DND-41 (cell line): ENCODE measurements around the gene PDZD4.

Experiments
- ATAC-seq: fragments of 200-7000 bp; cut with Tn5 transposase; 3 replicates; pipeline ENCODE4 v1.9.1; 2021; ENCODE audit warnings: low read depth; ENCODE audit not compliant: insufficient read depth
- DNase-seq: peaks from one replicate; pipeline ENCODE4 v3.0.0-alpha.2; 2020
- H2AFZ ChIP-seq: 2 replicates; pipeline ENCODE4 v1.6.0; 2012; ENCODE audit warnings: low read depth, low read length
- H3K27ac ChIP-seq: 2 replicates; pipeline ENCODE4 v1.5.1; 2012; ENCODE audit warnings: low read length, inconsistent platforms
- H3K27me3 ChIP-seq: fragments of 200-600 bp; sonication (generic); 2 replicates; pipeline ENCODE4 v1.6.0; 2012; ENCODE audit warnings: low read length, mild to moderate bottlenecking, inconsistent platforms; ENCODE audit not compliant: insufficient read depth, poor library complexity
- H3K36me3 ChIP-seq: 2 replicates; pipeline ENCODE4 v1.5.1; 2012; ENCODE audit warnings: low read length, inconsistent platforms; ENCODE audit not compliant: insufficient read depth
- H3K4me1 ChIP-seq: 2 replicates; pipeline ENCODE4 v1.5.1; 2012; ENCODE audit warnings: mild to moderate bottlenecking, low read length; ENCODE audit not compliant: insufficient read depth
- H3K4me2 ChIP-seq: 2 replicates; pipeline ENCODE4 v1.6.0; 2012; ENCODE audit warnings: mild to moderate bottlenecking, moderate library complexity, low read length, inconsistent platforms; ENCODE audit not compliant: insufficient read depth
- H3K4me3 ChIP-seq, 2 experiments: fragments of 200-600 bp in 1 of 2; shearing (Covaris generic) in 1 of 2; 2 replicates each; pipeline ENCODE4 v1.5.1; 2012 to 2016; ENCODE audit warnings: inconsistent platforms in 2 of 2, low read length in 2 of 2, mild to moderate bottlenecking in 2 of 2, low read depth in 1 of 2, moderate library complexity in 1 of 2
- H3K79me2 ChIP-seq: 2 replicates; pipeline ENCODE4 v1.6.0; 2012; ENCODE audit warnings: low read length, inconsistent platforms; ENCODE audit not compliant: insufficient read depth
- H3K9ac ChIP-seq: 2 replicates; pipeline ENCODE4 v1.6.0; 2012; ENCODE audit warnings: low read depth, mild to moderate bottlenecking, inconsistent platforms, low read length, moderate library complexity
- H3K9me3 ChIP-seq: 2 replicates; pipeline ENCODE4 v1.5.1; 2012; ENCODE audit warnings: low read length, moderate library complexity, mild to moderate bottlenecking, inconsistent platforms; ENCODE audit not compliant: insufficient read depth, severe bottlenecking
- H4K20me1 ChIP-seq: 2 replicates; pipeline ENCODE4 v1.6.0; 2012; ENCODE audit warnings: low read length; ENCODE audit not compliant: insufficient read depth
- EZH2 ChIP-seq: IDR thresholded peaks from 3 replicates; pipeline ENCODE4 v1.6.1; 2012; ENCODE audit warnings: borderline replicate concordance, low read depth, mild to moderate bottlenecking, moderate library complexity, low read length, inconsistent platforms; ENCODE audit not compliant: severe bottlenecking
- TF ChIP-seq, protein P1 (sequence below): IDR thresholded peaks from 2 replicates; pipeline ENCODE4 v1.5.1; 2012; ENCODE audit warnings: borderline replicate concordance, low read length, moderate library complexity, mild to moderate bottlenecking; ENCODE audit not compliant: poor library complexity, severe bottlenecking; ENCODE audit errors: extremely low read depth

PDZD4 gene

GRCh38 chrX:153775293-153776119 lies 54.8 kb downstream of the PDZD4 start:
- H3K79me2 ChIP-seq: no peaks in the 10 kb centered on the region
- no peak overlapping the region for H3K4me2 ChIP-seq
- H3K27me3 ChIP-seq: no peaks in the 10 kb centered on the region
- no peak overlapping the region for H3K4me3 ChIP-seq
- H4K20me1 ChIP-seq: no peaks in the 10 kb centered on the region
- H3K4me1 ChIP-seq: no peaks in the 10 kb centered on the region
- DNase-seq: no peak
- no peaks in the 10 kb centered on the region for H3K9me3 ChIP-seq
- no peak for TF ChIP-seq EZH2
- TF ChIP-seq, protein P1, sequence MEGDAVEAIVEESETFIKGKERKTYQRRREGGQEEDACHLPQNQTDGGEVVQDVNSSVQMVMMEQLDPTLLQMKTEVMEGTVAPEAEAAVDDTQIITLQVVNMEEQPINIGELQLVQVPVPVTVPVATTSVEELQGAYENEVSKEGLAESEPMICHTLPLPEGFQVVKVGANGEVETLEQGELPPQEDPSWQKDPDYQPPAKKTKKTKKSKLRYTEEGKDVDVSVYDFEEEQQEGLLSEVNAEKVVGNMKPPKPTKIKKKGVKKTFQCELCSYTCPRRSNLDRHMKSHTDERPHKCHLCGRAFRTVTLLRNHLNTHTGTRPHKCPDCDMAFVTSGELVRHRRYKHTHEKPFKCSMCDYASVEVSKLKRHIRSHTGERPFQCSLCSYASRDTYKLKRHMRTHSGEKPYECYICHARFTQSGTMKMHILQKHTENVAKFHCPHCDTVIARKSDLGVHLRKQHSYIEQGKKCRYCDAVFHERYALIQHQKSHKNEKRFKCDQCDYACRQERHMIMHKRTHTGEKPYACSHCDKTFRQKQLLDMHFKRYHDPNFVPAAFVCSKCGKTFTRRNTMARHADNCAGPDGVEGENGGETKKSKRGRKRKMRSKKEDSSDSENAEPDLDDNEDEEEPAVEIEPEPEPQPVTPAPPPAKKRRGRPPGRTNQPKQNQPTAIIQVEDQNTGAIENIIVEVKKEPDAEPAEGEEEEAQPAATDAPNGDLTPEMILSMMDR: no peak
- no peak for ATAC-seq
- H3K36me3 ChIP-seq: no peaks in the 10 kb centered on the region
- no peak overlapping the region for H3K9ac ChIP-seq
- H3K27ac ChIP-seq: no peak overlapping the region
- no peak overlapping the region for H2AFZ ChIP-seq

DNA sequence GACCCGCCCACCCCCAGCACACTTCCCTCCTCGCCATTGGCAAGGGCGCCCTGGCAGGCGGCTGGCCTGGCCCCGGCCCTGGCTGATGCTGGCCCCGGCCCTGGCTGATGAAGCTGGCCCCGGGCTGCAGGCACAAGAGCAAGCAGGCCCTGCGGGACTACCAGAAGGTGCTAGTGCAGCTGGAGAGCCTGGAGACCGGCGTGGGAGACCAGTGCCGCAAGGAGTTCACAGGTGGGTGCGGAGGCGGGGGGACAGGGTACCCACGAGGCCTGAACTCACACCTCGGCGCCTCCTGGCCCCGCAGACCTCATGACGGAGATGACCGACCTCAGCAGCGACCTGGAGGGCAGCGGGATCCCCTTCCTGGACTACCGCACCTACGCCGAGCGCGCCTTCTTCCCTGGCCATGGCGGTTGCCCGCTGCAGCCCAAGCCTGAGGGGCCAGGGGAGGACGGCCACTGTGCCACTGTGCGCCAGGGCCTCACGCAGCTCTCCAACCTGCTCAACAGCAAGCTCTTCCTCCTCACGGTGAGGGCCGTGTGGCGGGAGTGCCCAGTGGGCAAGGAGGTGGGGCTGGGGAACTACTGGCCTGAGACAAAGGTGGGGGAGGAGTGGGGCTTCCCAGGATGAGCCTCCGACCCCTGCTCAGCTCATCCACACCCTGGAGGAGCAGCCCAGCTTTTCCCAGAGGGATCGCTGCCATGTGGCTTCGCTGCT lies 55.6 kb downstream of the PDZD4 start:
- Histone ChIP-seq H3K27ac (no peak overlapping the region), H4K20me1 (no peaks in the 10 kb centered on the region), H3K36me3 (no peaks in the 10 kb centered on the region), H3K9ac (no peak overlapping the region), H2AFZ (no peak overlapping the region), H3K4me3 (no peak overlapping the region), H3K79me2 (no peaks in the 10 kb centered on the region), H3K4me2 (no peak overlapping the region), H3K9me3 (no peaks in the 10 kb centered on the region), H3K27me3 (no peaks in the 10 kb centered on the region), H3K4me1 (no peaks in the 10 kb centered on the region)
- DNase-seq (no peak), ATAC-seq (no peak)
- TF ChIP-seq EZH2: no peak
- TF ChIP-seq, protein P1: no peak

DNA sequence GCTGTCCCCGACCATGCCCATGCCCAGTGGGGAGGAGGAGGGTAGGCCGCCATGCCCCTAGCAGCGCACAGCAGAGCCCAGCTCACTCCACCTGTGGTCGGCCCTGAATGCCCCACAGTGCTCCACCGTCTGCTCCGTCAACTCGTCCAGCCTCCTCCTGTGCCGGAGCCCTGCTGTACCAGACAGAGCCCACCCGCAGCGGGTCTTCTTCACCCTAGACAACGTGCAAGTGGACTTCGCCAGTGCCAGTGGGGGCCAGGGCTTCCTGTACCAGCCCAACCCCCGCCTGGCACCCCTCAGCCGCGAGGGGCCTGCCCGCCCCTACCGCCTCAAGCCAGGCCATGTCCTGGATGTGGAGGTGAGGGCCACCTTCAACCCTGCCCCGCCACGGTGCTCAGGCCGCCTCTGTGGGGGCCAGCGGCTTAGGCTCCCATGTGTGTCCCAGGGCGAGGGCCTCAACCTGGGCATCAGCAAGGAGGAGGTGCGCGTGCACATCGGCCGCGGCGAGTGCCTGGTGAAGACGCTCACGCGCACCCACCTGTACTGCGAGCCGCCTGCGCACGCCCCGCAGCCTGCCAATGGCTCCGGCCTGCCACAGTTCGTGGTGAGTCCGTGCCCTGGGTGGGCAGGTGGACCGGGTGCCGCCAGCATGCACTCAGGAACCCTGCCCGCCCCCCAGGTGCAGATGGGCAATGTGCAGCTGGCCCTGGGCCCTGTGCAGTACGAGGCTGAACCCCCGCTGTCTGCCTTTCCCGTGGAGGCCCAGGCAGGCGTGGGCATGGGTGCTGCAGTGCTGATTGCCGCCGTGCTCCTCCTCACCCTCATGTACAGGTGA lies 56.4 kb downstream of the PDZD4 start:
- Histone ChIP-seq H3K4me2 (no peak overlapping the region), H3K27me3 (no peaks in the 10 kb centered on the region), H3K9me3 (no peaks in the 10 kb centered on the region), H3K9ac (no peak overlapping the region), H3K79me2 (no peaks in the 10 kb centered on the region), H3K27ac (no peak overlapping the region), H3K4me1 (no peaks in the 10 kb centered on the region), H4K20me1 (no peaks in the 10 kb centered on the region), H3K4me3 (no peak overlapping the region), H2AFZ (no peak overlapping the region), H3K36me3 (no peaks in the 10 kb centered on the region)
- ATAC-seq: no peak
- no peak for TF ChIP-seq EZH2
- TF ChIP-seq, protein P1: no peak
- DNase-seq: no peak
